KMS-11 (cell line): Measurements from ENCODE around the gene SP3.

Experiments used
- H2AFZ ChIP-seq: fragments of 200-600 bp; sonication (generic); 2 replicates; pipeline ENCODE4 v1.6.1; 2016; ENCODE audit warnings: antibody characterized with exemption, mixed run types, low read depth
- H3K27ac ChIP-seq: fragments of 200-600 bp; sonication (generic); 2 replicates; pipeline ENCODE4 v1.6.1; 2016; ENCODE audit warnings: mild to moderate bottlenecking, mixed run types
- H3K27me3 ChIP-seq: fragments of 200-600 bp; sonication (generic); 2 replicates; pipeline ENCODE4 v1.6.1; 2017; ENCODE audit warnings: mild to moderate bottlenecking, low read depth, mixed run types, moderate library complexity; ENCODE audit not compliant: insufficient read depth
- H3K36me3 ChIP-seq: fragments of 200-600 bp; sonication (generic); 2 replicates; pipeline ENCODE4 v1.6.1; 2017; ENCODE audit warnings: mild to moderate bottlenecking, mixed run types; ENCODE audit not compliant: insufficient read depth
- H3K4me1 ChIP-seq: fragments of 200-600 bp; sonication (generic); 2 replicates; pipeline ENCODE4 v1.6.1; 2016; ENCODE audit warnings: mild to moderate bottlenecking, low read depth, mixed run types; ENCODE audit not compliant: poor library complexity, severe bottlenecking
- H3K4me2 ChIP-seq: fragments of 200-600 bp; sonication (generic); 2 replicates; pipeline ENCODE4 v1.7.0; 2016; ENCODE audit warnings: mild to moderate bottlenecking, mixed run types
- H3K4me3 ChIP-seq: fragments of 200-600 bp; sonication (generic); IDR thresholded peaks from 2 replicates; pipeline ENCODE4 v1.6.1; 2017; ENCODE audit warnings: low read depth, low read length, mixed read lengths; ENCODE audit not compliant: insufficient read depth
- H3K79me2 ChIP-seq: fragments of 200-600 bp; sonication (generic); 2 replicates; pipeline ENCODE4 v1.6.1; 2016; ENCODE audit warnings: low read depth, mixed run types; ENCODE audit not compliant: insufficient read depth
- H3K9ac ChIP-seq: fragments of 200-600 bp; sonication (generic); 2 replicates; pipeline ENCODE4 v1.6.1; 2016; ENCODE audit warnings: mild to moderate bottlenecking, mixed run types
- H4K20me1 ChIP-seq: fragments of 200-600 bp; sonication (generic); 2 replicates; pipeline ENCODE4 v1.6.1; 2016; ENCODE audit warnings: mild to moderate bottlenecking, mixed run types; ENCODE audit not compliant: insufficient read depth
- TF ChIP-seq, protein P1 (sequence below): fragments of 200-600 bp; sonication (generic); conservative IDR thresholded peaks from 2 replicates; pipeline ENCODE4 v1.6.1; 2017; ENCODE audit warnings: low read depth, mild to moderate bottlenecking, antibody characterized with exemption, low read length, moderate library complexity, mixed read lengths

SP3 gene

DNA sequence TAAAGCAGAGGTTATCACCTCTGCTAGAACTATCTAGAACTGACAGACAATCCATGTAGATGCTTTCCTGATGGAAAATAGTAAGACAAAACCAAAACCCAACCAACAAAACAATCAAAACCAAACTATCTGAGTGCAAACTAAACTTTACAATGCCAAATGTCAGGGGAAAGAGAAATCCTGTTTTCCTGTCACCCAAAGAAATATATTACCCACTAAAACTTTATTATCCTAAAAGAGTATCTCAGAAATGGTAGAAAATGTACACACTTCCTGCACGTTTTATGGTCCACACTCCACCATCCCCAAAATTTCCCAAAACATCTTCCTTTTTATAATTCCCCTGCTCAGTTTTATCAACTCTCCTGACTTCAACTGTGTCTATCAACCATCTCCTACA lies 29.9 kb downstream of the SP3 start:
- H3K27me3 ChIP-seq, result no peaks in the 10 kb centered on the region
- peaks cover 97% of the 10 kb centered on the region for H3K79me2 ChIP-seq
- H3K9ac ChIP-seq, result no peak overlapping the region
- H3K4me2 ChIP-seq, result no peak overlapping the region
- no peaks in the 10 kb centered on the region for H3K36me3 ChIP-seq
- peaks cover 38% of the 10 kb centered on the region for H3K4me1 ChIP-seq
- no peak overlapping the region for H2AFZ ChIP-seq
- no peak overlapping the region for H3K27ac ChIP-seq
- TF ChIP-seq, protein P1, sequence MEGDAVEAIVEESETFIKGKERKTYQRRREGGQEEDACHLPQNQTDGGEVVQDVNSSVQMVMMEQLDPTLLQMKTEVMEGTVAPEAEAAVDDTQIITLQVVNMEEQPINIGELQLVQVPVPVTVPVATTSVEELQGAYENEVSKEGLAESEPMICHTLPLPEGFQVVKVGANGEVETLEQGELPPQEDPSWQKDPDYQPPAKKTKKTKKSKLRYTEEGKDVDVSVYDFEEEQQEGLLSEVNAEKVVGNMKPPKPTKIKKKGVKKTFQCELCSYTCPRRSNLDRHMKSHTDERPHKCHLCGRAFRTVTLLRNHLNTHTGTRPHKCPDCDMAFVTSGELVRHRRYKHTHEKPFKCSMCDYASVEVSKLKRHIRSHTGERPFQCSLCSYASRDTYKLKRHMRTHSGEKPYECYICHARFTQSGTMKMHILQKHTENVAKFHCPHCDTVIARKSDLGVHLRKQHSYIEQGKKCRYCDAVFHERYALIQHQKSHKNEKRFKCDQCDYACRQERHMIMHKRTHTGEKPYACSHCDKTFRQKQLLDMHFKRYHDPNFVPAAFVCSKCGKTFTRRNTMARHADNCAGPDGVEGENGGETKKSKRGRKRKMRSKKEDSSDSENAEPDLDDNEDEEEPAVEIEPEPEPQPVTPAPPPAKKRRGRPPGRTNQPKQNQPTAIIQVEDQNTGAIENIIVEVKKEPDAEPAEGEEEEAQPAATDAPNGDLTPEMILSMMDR, result no peak
- peaks cover 58% of the 10 kb centered on the region for H4K20me1 ChIP-seq
- H3K4me3 ChIP-seq, result no peak overlapping the region

DNA sequence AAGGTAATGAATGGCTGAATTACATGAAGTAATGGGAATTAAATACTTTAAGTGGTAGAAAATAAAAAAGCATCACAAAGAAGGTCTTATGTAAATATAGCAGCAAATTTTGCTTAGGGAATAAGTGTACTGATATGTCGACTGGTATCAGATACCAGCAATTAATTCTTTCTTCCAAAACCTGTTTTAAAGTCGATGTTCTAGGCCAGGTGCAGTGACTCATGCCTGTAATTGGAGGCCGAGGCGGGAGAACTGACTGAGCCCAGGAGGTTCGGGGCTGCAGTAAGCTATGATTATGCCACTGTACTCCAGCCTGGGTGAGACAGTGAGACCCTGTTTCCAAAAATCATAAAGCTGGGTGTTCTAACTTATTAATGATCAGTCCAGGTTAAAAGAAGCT lies 30.3 kb downstream of the SP3 start:
- no peak overlapping the region for H3K4me3 ChIP-seq
- H2AFZ ChIP-seq, result no peak overlapping the region
- no peak overlapping the region for H3K27ac ChIP-seq
- peaks cover 97% of the 10 kb centered on the region for H3K79me2 ChIP-seq
- H3K27me3 ChIP-seq, result no peaks in the 10 kb centered on the region
- H3K36me3 ChIP-seq, result no peaks in the 10 kb centered on the region
- H3K4me1 ChIP-seq, result peaks cover 34% of the 10 kb centered on the region
- no peak overlapping the region for H3K9ac ChIP-seq
- no peak overlapping the region for H3K4me2 ChIP-seq
- TF ChIP-seq, protein P1, result no peak
- peaks cover 54% of the 10 kb centered on the region for H4K20me1 ChIP-seq

DNA sequence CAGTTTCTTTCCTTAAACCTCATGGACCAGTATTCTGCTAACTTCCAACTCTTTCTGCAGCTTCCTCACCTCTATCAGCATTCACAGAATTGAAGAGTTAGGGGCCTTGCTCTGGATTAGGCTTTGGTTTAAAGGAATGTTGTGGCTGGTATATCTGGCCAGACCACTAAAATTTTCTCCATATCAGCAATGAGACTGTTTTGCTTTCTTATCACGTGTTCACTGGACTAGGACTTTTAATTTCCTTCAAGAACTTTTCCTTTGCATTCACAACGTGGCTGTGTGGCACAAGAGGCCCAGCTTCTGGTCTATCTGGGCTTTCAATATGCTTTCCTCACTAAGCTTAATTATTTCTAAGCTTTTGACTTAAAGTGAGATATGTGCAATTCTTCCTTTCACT lies 33.4 kb downstream of the SP3 start:
- TF ChIP-seq, protein P1, result no peak
- Histone ChIP-seq H4K20me1 (peaks cover 26% of the 10 kb centered on the region), H3K4me3 (no peak overlapping the region), H2AFZ (no peak overlapping the region), H3K4me1 (peaks cover 6% of the 10 kb centered on the region), H3K4me2 (no peak overlapping the region), H3K36me3 (no peaks in the 10 kb centered on the region), H3K9ac (no peak overlapping the region), H3K79me2 (peaks cover 98% of the 10 kb centered on the region), H3K27ac (no peak overlapping the region), H3K27me3 (no peaks in the 10 kb centered on the region)

DNA sequence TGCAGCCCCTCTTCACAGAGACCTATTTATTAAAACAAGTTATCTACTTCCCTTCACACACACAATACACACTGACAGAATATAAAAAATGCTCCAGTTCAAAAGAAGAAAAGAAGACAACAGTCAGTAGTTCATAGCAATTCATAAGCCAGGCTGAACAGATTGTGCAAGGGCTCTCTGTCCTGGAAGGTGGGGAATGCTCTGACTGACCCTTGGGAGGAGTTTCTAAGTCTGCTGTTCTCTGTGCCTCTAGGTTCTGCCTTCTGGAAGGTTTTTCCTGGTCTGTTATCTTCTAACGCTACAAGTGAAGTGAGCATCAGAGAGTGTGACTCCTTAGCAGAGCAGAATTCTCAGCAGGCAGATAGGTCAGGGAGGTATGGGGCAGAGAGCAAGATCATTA lies 35.7 kb downstream of the SP3 start:
- TF ChIP-seq, protein P1, result no peak
- Histone ChIP-seq H3K4me2 (no peak overlapping the region), H3K9ac (no peak overlapping the region), H2AFZ (no peak overlapping the region), H3K4me3 (no peak overlapping the region), H3K79me2 (peaks cover 96% of the 10 kb centered on the region), H3K36me3 (no peaks in the 10 kb centered on the region), H3K4me1 (peaks cover 4% of the 10 kb centered on the region), H4K20me1 (peaks cover 7% of the 10 kb centered on the region), H3K27me3 (no peaks in the 10 kb centered on the region), H3K27ac (no peak overlapping the region)
